Panc1 (cell line): Measurements from ENCODE around the gene NMT1.

ENCODE experiments used
- CTCF ChIP-seq: fragments of 450-650 bp; IDR thresholded peaks from 2 replicates; pipeline ENCODE4 v1.5.1; 2017; ENCODE audit warnings: mild to moderate bottlenecking
- POLR2AphosphoS5 ChIP-seq: IDR thresholded peaks from 2 replicates; pipeline ENCODE4 v1.6.1; 2012; ENCODE audit warnings: mild to moderate bottlenecking, low read depth, low read length, moderate library complexity
- REST ChIP-seq, 2 experiments: IDR thresholded peaks; 2 replicates each; pipeline ENCODE4 v1.6.1; 2011 to 2012; ENCODE audit warnings: low read depth in 2 of 2, control low read depth in 1 of 2, low read length in 1 of 2, mild to moderate bottlenecking in 1 of 2, moderate library complexity in 1 of 2; ENCODE audit not compliant: insufficient read depth in 1 of 2

- no peak for TF ChIP-seq CTCF
- TF ChIP-seq POLR2AphosphoS5: no peak
- no peak for TF ChIP-seq REST (IDR thresholded peaks at IDR 0.05; ENCODE audit: insufficient read depth in 1 of 2, low read depth in 2 of 2, low read length in 1 of 2)
Measured at GRCh38 chr17:45129426-45129939, 68.4 kb downstream of the NMT1 start.
